ENCODE data around the gene RTL9. TPM values are rescaled to one million over a fixed set of nuclear protein-coding genes. Genes with fewer than 3 reads are reported as not detected.

The RTL9 gene
- total RNA-seq, 1 experiment from 2014 or later: 0.24 TPM

DNA sequence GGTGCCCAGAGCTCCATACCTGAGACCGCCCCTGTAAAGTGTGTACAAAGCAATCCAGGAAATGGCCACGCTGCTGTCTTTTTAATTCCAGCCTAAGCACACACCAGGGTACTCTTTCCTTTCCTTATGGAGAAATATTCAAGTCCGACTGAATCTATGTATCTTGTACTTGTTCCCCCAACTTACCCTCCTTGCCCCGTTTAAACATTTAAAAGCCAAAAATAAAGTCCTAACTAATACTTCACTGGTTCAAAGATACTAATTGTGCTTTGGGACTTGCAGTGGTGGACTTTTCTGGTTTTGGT is 40.0 kb upstream of the RTL9 start (continued):
- TF ChIP-seq, protein P1, sequence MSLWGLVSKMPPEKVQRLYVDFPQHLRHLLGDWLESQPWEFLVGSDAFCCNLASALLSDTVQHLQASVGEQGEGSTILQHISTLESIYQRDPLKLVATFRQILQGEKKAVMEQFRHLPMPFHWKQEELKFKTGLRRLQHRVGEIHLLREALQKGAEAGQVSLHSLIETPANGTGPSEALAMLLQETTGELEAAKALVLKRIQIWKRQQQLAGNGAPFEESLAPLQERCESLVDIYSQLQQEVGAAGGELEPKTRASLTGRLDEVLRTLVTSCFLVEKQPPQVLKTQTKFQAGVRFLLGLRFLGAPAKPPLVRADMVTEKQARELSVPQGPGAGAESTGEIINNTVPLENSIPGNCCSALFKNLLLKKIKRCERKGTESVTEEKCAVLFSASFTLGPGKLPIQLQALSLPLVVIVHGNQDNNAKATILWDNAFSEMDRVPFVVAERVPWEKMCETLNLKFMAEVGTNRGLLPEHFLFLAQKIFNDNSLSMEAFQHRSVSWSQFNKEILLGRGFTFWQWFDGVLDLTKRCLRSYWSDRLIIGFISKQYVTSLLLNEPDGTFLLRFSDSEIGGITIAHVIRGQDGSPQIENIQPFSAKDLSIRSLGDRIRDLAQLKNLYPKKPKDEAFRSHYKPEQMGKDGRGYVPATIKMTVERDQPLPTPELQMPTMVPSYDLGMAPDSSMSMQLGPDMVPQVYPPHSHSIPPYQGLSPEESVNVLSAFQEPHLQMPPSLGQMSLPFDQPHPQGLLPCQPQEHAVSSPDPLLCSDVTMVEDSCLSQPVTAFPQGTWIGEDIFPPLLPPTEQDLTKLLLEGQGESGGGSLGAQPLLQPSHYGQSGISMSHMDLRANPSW (CRISPR knock-in tag; conservative IDR thresholded peaks at IDR 0.05; ENCODE audit: low read depth): no peak

DNA sequence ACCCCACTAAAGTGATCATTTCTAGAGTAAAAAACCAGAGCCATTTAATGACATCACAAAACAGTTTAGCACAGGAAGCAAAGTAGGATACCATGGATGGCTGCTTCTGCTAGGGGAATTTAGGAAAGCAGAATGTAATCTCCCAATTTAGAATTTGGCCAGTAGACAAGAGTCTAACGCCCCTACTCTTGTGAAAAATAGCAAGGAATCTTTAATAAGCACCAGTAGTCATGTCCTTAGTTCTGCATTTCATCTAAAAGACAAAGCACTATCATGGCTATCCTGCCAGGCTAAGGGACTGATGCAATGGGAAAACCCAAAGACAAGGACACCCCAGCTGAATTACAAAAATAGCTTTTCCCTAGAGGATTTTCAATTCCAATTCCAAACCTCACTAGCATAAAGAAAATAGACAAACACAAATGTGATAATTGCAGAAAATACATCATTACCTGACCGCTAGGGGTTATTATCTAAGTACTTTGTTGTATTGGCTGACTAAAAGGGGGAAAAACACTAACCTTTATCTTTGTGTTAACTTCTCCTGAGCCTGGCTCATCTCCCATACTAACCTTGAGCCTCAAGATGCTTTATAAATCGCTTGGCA is 38.2 kb upstream of the RTL9 start:
- H3K9me3 Mint-ChIP-seq: no peaks in the 10 kb centered on the region
- H3K4me3 Mint-ChIP-seq: no peak overlapping the region
- ATAC-seq: no peak
- H3K36me3 Mint-ChIP-seq: no peaks in the 10 kb centered on the region
- H3K4me1 Mint-ChIP-seq: peaks cover 45% of the 10 kb centered on the region
- ChIA-PET CTCF (no interaction called here), POLR2A (no interaction called here)
- H3K27me3 Mint-ChIP-seq (ENCODE audit: low read depth): no peaks in the 10 kb centered on the region
- no peak overlapping the region for H3K27ac Mint-ChIP-seq
- no peak for DNase-seq (ENCODE audit: low spot score)
- TF ChIP-seq GTF2I (CRISPR knock-in tag; conservative IDR thresholded peaks at IDR 0.05) (no peak), CBFB (CRISPR knock-in tag; IDR thresholded peaks at IDR 0.05; ENCODE audit: low read depth) (no peak), ZNF263 (CRISPR knock-in tag; IDR thresholded peaks at IDR 0.05; ENCODE audit: low read depth) (no peak), EMX1 (CRISPR knock-in tag; IDR thresholded peaks at IDR 0.05) (no peak), RORB (CRISPR knock-in tag; IDR thresholded peaks at IDR 0.05) (no peak), JAZF1 (CRISPR knock-in tag; IDR thresholded peaks at IDR 0.05) (no peak)
- TF ChIP-seq, protein P2, sequence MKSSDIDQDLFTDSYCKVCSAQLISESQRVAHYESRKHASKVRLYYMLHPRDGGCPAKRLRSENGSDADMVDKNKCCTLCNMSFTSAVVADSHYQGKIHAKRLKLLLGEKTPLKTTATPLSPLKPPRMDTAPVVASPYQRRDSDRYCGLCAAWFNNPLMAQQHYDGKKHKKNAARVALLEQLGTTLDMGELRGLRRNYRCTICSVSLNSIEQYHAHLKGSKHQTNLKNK (CRISPR knock-in tag; IDR thresholded peaks at IDR 0.05): no peak
- TF ChIP-seq, protein P3, sequence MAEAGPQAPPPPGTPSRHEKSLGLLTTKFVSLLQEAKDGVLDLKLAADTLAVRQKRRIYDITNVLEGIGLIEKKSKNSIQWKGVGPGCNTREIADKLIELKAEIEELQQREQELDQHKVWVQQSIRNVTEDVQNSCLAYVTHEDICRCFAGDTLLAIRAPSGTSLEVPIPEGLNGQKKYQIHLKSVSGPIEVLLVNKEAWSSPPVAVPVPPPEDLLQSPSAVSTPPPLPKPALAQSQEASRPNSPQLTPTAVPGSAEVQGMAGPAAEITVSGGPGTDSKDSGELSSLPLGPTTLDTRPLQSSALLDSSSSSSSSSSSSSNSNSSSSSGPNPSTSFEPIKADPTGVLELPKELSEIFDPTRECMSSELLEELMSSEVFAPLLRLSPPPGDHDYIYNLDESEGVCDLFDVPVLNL (CRISPR knock-in tag; IDR thresholded peaks at IDR 0.05; ENCODE audit: borderline replicate concordance, low read depth): no peak
- TF ChIP-seq, protein P4, sequence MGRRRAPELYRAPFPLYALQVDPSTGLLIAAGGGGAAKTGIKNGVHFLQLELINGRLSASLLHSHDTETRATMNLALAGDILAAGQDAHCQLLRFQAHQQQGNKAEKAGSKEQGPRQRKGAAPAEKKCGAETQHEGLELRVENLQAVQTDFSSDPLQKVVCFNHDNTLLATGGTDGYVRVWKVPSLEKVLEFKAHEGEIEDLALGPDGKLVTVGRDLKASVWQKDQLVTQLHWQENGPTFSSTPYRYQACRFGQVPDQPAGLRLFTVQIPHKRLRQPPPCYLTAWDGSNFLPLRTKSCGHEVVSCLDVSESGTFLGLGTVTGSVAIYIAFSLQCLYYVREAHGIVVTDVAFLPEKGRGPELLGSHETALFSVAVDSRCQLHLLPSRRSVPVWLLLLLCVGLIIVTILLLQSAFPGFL (CRISPR knock-in tag; IDR thresholded peaks at IDR 0.05; ENCODE audit: borderline replicate concordance): no peak

DNA sequence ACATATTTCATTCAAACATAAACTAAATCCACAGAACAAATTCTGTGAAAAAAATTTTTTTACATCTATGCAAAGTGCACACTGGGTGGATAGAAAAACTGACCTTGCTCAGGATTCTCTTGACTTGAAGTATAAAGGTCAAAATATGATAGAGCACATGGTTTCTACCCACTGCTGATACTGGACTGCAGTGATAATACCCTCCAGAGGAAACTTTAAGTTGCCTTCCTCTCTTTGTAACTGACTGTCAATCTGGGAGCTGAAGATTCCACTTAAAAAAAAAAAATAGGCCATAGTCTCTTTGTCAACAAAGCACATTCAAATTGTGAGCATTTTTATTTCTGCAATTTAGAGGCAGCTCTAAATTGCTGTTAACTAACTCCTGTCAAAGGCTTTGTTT is 37.6 kb upstream of the RTL9 start:
- ATAC-seq (no peak), DNase-seq (ENCODE audit: low spot score) (no peak)
- Mint-ChIP-seq H3K27me3 (ENCODE audit: low read depth) (no peaks in the 10 kb centered on the region), H3K9me3 (no peaks in the 10 kb centered on the region), H3K4me3 (no peak overlapping the region), H3K4me1 (peaks cover 40% of the 10 kb centered on the region), H3K36me3 (no peaks in the 10 kb centered on the region), H3K27ac (no peak overlapping the region)
- POLR2A ChIA-PET: no interaction called here
- TF ChIP-seq, protein P5, sequence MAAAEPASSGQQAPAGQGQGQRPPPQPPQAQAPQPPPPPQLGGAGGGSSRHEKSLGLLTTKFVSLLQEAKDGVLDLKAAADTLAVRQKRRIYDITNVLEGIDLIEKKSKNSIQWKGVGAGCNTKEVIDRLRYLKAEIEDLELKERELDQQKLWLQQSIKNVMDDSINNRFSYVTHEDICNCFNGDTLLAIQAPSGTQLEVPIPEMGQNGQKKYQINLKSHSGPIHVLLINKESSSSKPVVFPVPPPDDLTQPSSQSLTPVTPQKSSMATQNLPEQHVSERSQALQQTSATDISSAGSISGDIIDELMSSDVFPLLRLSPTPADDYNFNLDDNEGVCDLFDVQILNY (CRISPR knock-in tag; IDR thresholded peaks at IDR 0.05): no peak
- TF ChIP-seq IRF2 (CRISPR knock-in tag; IDR thresholded peaks at IDR 0.05; ENCODE audit: borderline replicate concordance, low read depth) (no peak), RORB (CRISPR knock-in tag; IDR thresholded peaks at IDR 0.05) (no peak), ZNF219 (CRISPR knock-in tag; IDR thresholded peaks at IDR 0.05; ENCODE audit: borderline replicate concordance) (no peak)
- TF ChIP-seq, protein P6, sequence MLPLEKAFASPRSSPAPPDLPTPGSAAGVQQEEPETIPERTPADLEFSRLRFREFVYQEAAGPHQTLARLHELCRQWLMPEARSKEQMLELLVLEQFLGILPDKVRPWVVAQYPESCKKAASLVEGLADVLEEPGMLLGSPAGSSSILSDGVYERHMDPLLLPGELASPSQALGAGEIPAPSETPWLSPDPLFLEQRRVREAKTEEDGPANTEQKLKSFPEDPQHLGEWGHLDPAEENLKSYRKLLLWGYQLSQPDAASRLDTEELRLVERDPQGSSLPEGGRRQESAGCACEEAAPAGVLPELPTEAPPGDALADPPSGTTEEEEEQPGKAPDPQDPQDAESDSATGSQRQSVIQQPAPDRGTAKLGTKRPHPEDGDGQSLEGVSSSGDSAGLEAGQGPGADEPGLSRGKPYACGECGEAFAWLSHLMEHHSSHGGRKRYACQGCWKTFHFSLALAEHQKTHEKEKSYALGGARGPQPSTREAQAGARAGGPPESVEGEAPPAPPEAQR (CRISPR knock-in tag; IDR thresholded peaks at IDR 0.05): no peak
- CTCF ChIA-PET: no interaction called here
